GM19025 (cell line): ENCODE measurements around the gene ERCC6L2.

ENCODE experiments used
- ATAC-seq: cut with Tn5 transposase; IDR thresholded peaks from one replicate; pipeline ENCODE4 v1.9.1; 2021; ENCODE audit warnings: mild to moderate bottlenecking, low read depth, moderate library complexity; ENCODE audit not compliant: unreplicated experiment

Gene ERCC6L2

GRCh38 chr9:96015876-96016686 is 140.6 kb downstream of the ERCC6L2 start:
- ATAC-seq: no peak
